Measurements from ENCODE around the gene SUN2. TPM values are rescaled to one million over a fixed set of nuclear protein-coding genes. Genes with fewer than 3 reads are reported as not detected.

SUN2 gene
- total and polyA plus RNA-seq, 9 of the 15 experiments (the other 6 are each of a cell fraction or from before 2014, with no cell fraction given) = 0.11 to 42.6 (median 16.7) TPM

- TF ChIP-seq PRDM10 (IDR thresholded peaks at IDR 0.05; ENCODE audit: partially characterized antibody) = peak; percentile 38
- no peak for TF ChIP-seq NR0B1 (IDR thresholded peaks at IDR 0.05; ENCODE audit: partially characterized antibody)
- no peak for TF ChIP-seq NFRKB (IDR thresholded peaks at IDR 0.05; ENCODE audit: low read depth)
Observed at GRCh38 chr22:38737302-38738060, 18.3 kb downstream of the SUN2 start (continued).

DNA sequence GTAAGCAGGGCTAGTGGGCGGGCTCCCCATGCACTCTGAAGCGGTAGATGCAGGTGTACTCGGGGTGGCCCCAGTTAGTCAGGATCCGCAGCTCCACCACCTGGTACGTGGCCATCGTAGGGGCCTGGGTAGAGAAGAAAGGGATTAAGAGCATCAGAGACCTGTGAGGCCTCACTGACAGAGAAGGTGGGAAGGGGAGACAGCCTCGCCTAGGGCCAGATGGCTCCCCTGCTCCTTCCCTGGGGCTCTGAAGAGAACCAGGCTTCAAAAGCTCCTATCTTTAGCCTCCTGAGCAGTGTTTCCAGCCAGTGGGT lies 19.6 kb downstream of the SUN2 start:
- H3K27ac ChIP-seq (ENCODE audit: extremely low read depth, low read depth, low read length) = no peak overlapping the region
- POLR2A ChIA-PET = interaction anchor here (0.8 to 1.9 kb wide), 4 partner anchors 11 to 31 kb away, joined by 3 to 6 read pairs (median 5); no protein-coding TSS in a partner anchor
- ATAC-seq (no peak), FAIRE-seq (no peak), DNase-seq (ENCODE audit: extremely low read depth in 1 of 4, low spot score in 3 of 4) (no peak)
- H3K36me3 ChIP-seq (ENCODE audit: control insufficient read depth, insufficient read depth, low read length) = peaks cover 94% of the 10 kb centered on the region; the same call in 2 of the 3 replicates
- CTCF ChIA-PET (ENCODE audit: low intra/inter-chr PET ratio) = no interaction called here
- 100% methylated on average over 1 of the region's 7 CpGs for WGBS (ENCODE audit: insufficient coverage, low coverage, missing lambda C conversion rate)
- TF ChIP-seq POLR3G (IDR thresholded peaks at IDR 0.05; ENCODE audit: extremely low read depth, insufficient read length, insufficient replicate concordance) = no peak
- TF ChIP-seq RBFOX2 (IDR thresholded peaks at IDR 0.05; ENCODE audit: low read depth, low read length) = peak; percentile 29; the same call in 1 of the 2 replicates
- TF ChIP-seq SRSF3 (IDR thresholded peaks at IDR 0.05; ENCODE audit: insufficient read depth, low read length) = no peak
- TF ChIP-seq RERE (CRISPR knock-in tag; IDR thresholded peaks at IDR 0.05; ENCODE audit: borderline replicate concordance) = no peak
- in situ Hi-C loops (cut with MboI) (no loop called here), intact Hi-C loops (cut with micrococcal nuclease) (no loop called here)
- peaks cover 0 to 13% of the 10 kb centered on the region in 2 experiments; a peak in 2 of 5 replicates for H3K4me1 ChIP-seq (replicated peaks in 1 of 2; ENCODE audit: control insufficient read depth in 2 of 2, insufficient read depth in 2 of 2, low read length in 2 of 2)
- H3K4me3 ChIP-seq = no peak overlapping the region
- H3K9me3 ChIP-seq (replicated peaks; ENCODE audit: control insufficient read depth, insufficient read depth, low read depth, low read length) = no peaks in the 10 kb centered on the region
- no peaks in the 10 kb centered on the region for H3K27me3 ChIP-seq (ENCODE audit: control insufficient read depth in 2 of 2, insufficient read depth in 2 of 2, low read length in 2 of 2)
- no peak overlapping the region for H3K9ac ChIP-seq (ENCODE audit: insufficient read depth in 1 of 2, low read depth in 2 of 2, low read length in 2 of 2)
- H3K9me1 ChIP-seq (ENCODE audit: control insufficient read depth, insufficient read depth, low read length) = no peaks in the 10 kb centered on the region
- H2AFZ ChIP-seq (ENCODE audit: low read depth, low read length) = no peak overlapping the region
- H4K20me1 ChIP-seq (replicated peaks; ENCODE audit: control insufficient read depth, insufficient read depth, low read length) = no peaks in the 10 kb centered on the region; the same call in 1 of the 2 replicates
- no peak overlapping the region for H3K4me2 ChIP-seq (ENCODE audit: insufficient read depth, low read length)
- H3K79me2 ChIP-seq (ENCODE audit: control insufficient read depth, insufficient read depth, low read length) = no peaks in the 10 kb centered on the region
- BruUV-seq (replicated peaks) = no TSS peak
